Measurements from ENCODE around the gene TFE3.

GRCh38 chrX:49067285-49068120 is 24.3 kb upstream of the TFE3 start:
- TF ChIP-seq POLR2A (IDR thresholded peaks at IDR 0.05; ENCODE audit: low read depth, low read length) (no peak), TAF1 (IDR thresholded peaks at IDR 0.05; ENCODE audit: borderline replicate concordance, low read depth, low read length) (no peak)

Measured in GM12892 (cell line).